CD8-positive, alpha-beta memory T cell (primary cell): ENCODE measurements around the gene PLA2G2C. TPM values are rescaled to one million over a fixed set of nuclear protein-coding genes. Genes with fewer than 3 reads are reported as not detected.

Experiments used
- CTCF ChIA-PET: fragments of 350-600 bp; sonication (Branson Sonifier 250); formaldehyde crosslinking; loops from one replicate; lab custom pipeline; 2021; ENCODE audit warnings: antibody characterized with exemption; lab: Charles Lee
- POLR2A ChIA-PET: fragments of 350-600 bp; sonication (Branson Sonifier 250); formaldehyde crosslinking; loops from one replicate; lab custom pipeline; 2021; ENCODE audit warnings: antibody characterized with exemption; lab: Charles Lee
- DNase-seq, 5 donors: peaks; one replicate each; pipeline versions ENCODE4 v3.0.0 to v3.0.0-alpha.2; 2020 to 2022; ENCODE audit warnings: mixed read lengths in 1 of 5
- H3K27ac ChIP-seq: one replicate; pipeline ENCODE4 v1.7.0; 2013; ENCODE audit warnings: low read depth, mild to moderate bottlenecking, low read length, moderate library complexity
- H3K27me3 ChIP-seq: 2 replicates; pipeline ENCODE4 v1.7.0; 2013; ENCODE audit warnings: low read length, mild to moderate bottlenecking; ENCODE audit not compliant: insufficient read depth, poor library complexity, severe bottlenecking
- H3K36me3 ChIP-seq: 2 replicates; pipeline ENCODE4 v1.7.0; 2013; ENCODE audit warnings: mild to moderate bottlenecking, low read length, moderate library complexity; ENCODE audit not compliant: insufficient read depth
- H3K4me1 ChIP-seq: 2 replicates; pipeline ENCODE4 v1.7.0; 2013; ENCODE audit warnings: mild to moderate bottlenecking, low read length, moderate library complexity; ENCODE audit not compliant: insufficient read depth
- H3K4me3 ChIP-seq: 2 replicates; pipeline ENCODE4 v1.7.0; 2013; ENCODE audit warnings: mild to moderate bottlenecking, low read length
- H3K9me3 ChIP-seq: 2 replicates; pipeline ENCODE4 v1.7.0; 2013; ENCODE audit warnings: mild to moderate bottlenecking, low read length
- H3K27ac Mint-ChIP-seq, 8 donors: one replicate each; pipeline ENCODE4 v1.8.0; 2020 to 2021; ENCODE audit warnings: mixed read lengths in 8 of 8, mild to moderate bottlenecking in 6 of 8, inconsistent platforms in 3 of 8, moderate library complexity in 3 of 8
- H3K27me3 Mint-ChIP-seq, 2 donors: one replicate each; pipeline ENCODE4 v1.8.0; 2020 to 2021; ENCODE audit warnings: mixed read lengths in 2 of 2, mild to moderate bottlenecking in 1 of 2, moderate library complexity in 1 of 2
- H3K36me3 Mint-ChIP-seq, 3 donors: one replicate each; pipeline ENCODE4 v1.8.0; 2020 to 2021; ENCODE audit warnings: mixed read lengths in 3 of 3, inconsistent platforms in 1 of 3, mild to moderate bottlenecking in 1 of 3
- H3K4me1 Mint-ChIP-seq, 3 donors: one replicate each; pipeline ENCODE4 v1.8.0; 2020 to 2021; ENCODE audit warnings: mixed read lengths in 3 of 3, inconsistent platforms in 1 of 3, mild to moderate bottlenecking in 1 of 3
- H3K4me3 Mint-ChIP-seq, 7 donors: one replicate each; pipeline ENCODE4 v1.8.0; 2020 to 2021; ENCODE audit warnings: mixed read lengths in 7 of 7, mild to moderate bottlenecking in 6 of 7, moderate library complexity in 4 of 7, inconsistent platforms in 2 of 7
- H3K9me3 Mint-ChIP-seq, 5 donors: one replicate each; pipeline ENCODE4 v1.8.0; 2020 to 2022; ENCODE audit warnings: mixed read lengths in 5 of 5, mild to moderate bottlenecking in 3 of 5, moderate library complexity in 2 of 5, inconsistent platforms in 1 of 5
- polyA plus RNA-seq: library from polyadenylated mRNA; unstranded; fragments of 300-500 nt; fragmentation: Illumina TruSeq; gene quantifications from one replicate; pipeline ENCODE4 v1.2.3, GENCODE V29; 2021
- total RNA-seq, 2 experiments: library from RNA; stranded (reverse); gene quantifications; one replicate each; pipeline ENCODE4 v1.2.3, GENCODE V29; 2021

The PLA2G2C gene
- total and polyA plus RNA-seq, 3 experiments from 2014 or later, result not detected

DNA sequence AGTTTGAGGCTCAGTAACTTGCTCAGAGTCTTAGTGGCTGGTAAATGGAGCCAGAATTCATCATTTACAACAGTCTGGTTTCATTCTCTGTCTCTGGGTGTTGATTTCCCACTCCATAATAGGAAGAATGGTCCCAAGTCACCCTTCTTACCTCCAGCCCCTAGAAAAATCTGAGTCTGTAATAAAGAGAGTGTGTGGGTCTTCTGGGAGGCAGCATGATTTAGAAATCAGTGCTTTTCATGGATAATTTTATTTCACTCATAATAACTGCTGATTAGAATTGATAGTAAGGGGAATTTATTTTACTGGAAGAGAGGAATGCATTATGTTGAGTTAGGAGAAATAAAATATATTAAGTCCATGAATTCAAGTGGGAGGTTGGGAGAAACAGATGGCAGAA, 69.1 kb downstream of the PLA2G2C start:
- CTCF ChIA-PET, result no interaction called here
- no peak overlapping the region for H3K27ac ChIP-seq
- Mint-ChIP-seq H3K9me3 (no peaks in the 10 kb centered on the region), H3K36me3 (no peaks in the 10 kb centered on the region), H3K27ac (no peak overlapping the region), H3K27me3 (peaks cover 13 to 58% of the 10 kb centered on the region in 2 donors), H3K4me1 (no peaks in the 10 kb centered on the region), H3K4me3 (no peak overlapping the region)
- H3K36me3 ChIP-seq, result no peaks in the 10 kb centered on the region
- no peak overlapping the region for H3K4me3 ChIP-seq
- peaks cover 4% of the 10 kb centered on the region for H3K27me3 ChIP-seq
- no peak for DNase-seq
- no peaks in the 10 kb centered on the region for H3K9me3 ChIP-seq
- POLR2A ChIA-PET, result no interaction called here
- no peaks in the 10 kb centered on the region for H3K4me1 ChIP-seq

- Mint-ChIP-seq H3K27me3 (peaks cover 13 to 50% of the 10 kb centered on the region in 2 donors), H3K9me3 (no peaks in the 10 kb centered on the region), H3K36me3 (no peaks in the 10 kb centered on the region), H3K4me1 (no peaks in the 10 kb centered on the region), H3K27ac (no peak overlapping the region), H3K4me3 (no peak overlapping the region)
- peaks cover 4% of the 10 kb centered on the region for H3K27me3 ChIP-seq
- no peaks in the 10 kb centered on the region for H3K36me3 ChIP-seq
- no peak for DNase-seq
- POLR2A ChIA-PET, result no interaction called here
- CTCF ChIA-PET, result no interaction called here
- no peak overlapping the region for H3K27ac ChIP-seq
- H3K9me3 ChIP-seq, result no peaks in the 10 kb centered on the region
- H3K4me1 ChIP-seq, result no peaks in the 10 kb centered on the region
- no peak overlapping the region for H3K4me3 ChIP-seq
Measured at GRCh38 chr1:20115916-20116315, 70.4 kb downstream of the PLA2G2C start.

GRCh38 chr1:20115479-20115878, 70.8 kb downstream of the PLA2G2C start:
- Mint-ChIP-seq H3K27ac (no peak overlapping the region), H3K4me1 (no peaks in the 10 kb centered on the region), H3K9me3 (no peaks in the 10 kb centered on the region), H3K36me3 (no peaks in the 10 kb centered on the region), H3K27me3 (peaks cover 13 to 46% of the 10 kb centered on the region in 2 donors), H3K4me3 (no peak overlapping the region)
- POLR2A ChIA-PET, result no interaction called here
- Histone ChIP-seq H3K4me3 (no peak overlapping the region), H3K4me1 (no peaks in the 10 kb centered on the region), H3K27ac (no peak overlapping the region), H3K36me3 (no peaks in the 10 kb centered on the region), H3K27me3 (peaks cover 4% of the 10 kb centered on the region), H3K9me3 (no peaks in the 10 kb centered on the region)
- CTCF ChIA-PET, result no interaction called here
- DNase-seq, result no peak

DNA sequence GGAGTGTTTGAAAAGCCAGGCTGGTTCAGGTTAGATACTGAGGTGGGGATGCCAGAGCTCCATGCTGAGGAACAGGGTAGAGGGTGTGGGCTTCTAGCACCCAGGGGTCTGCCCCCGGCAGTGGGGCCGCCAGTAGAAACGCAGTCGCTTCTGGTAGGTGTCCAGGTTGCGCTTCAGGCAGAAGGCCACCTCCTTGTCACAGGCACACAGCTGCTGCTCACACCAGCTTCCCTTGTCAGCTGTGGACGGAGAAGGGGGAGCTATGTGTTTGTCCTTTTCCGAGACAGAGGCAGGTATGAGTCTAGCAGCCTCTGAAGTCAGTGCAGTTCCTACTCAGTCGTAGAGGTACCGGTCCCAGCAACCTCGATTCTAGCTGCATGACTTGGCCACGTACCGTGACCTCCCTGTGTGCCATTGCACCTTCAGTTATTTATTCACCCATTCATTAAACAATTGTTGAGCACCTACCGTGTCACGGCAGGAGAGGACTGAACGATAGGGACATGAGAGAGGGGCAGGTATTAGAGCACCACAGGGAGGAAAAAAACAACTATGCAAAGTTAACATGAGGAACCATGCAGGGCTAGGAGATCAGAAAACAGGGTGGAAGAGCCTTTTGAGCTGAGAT, 72.2 kb downstream of the PLA2G2C start:
- no peak overlapping the region for H3K4me3 Mint-ChIP-seq
- H3K36me3 Mint-ChIP-seq, result no peaks in the 10 kb centered on the region
- H3K4me1 Mint-ChIP-seq, result no peaks in the 10 kb centered on the region
- CTCF ChIA-PET, result no interaction called here
- no peak overlapping the region for H3K27ac ChIP-seq
- DNase-seq, result no peak
- POLR2A ChIA-PET, result no interaction called here
- no peaks in the 10 kb centered on the region for H3K4me1 ChIP-seq
- no peak overlapping the region for H3K27ac Mint-ChIP-seq
- no peaks in the 10 kb centered on the region for H3K36me3 ChIP-seq
- no peak overlapping the region for H3K4me3 ChIP-seq
- peaks cover 16 to 44% of the 10 kb centered on the region in 2 donors for H3K27me3 Mint-ChIP-seq
- H3K9me3 Mint-ChIP-seq, result no peaks in the 10 kb centered on the region
- H3K9me3 ChIP-seq, result no peaks in the 10 kb centered on the region
- H3K27me3 ChIP-seq, result peaks cover 4% of the 10 kb centered on the region

Other genes with a start within 250 kb of the PLA2G2C start
- not detected for gene PLA2G2A, start 206.9 kb downstream of the PLA2G2C start, total RNA-seq
- gene PLA2G2A, start 206.9 kb downstream of the PLA2G2C start, polyA plus RNA-seq, result not detected
- not detected for gene PLA2G5, start 116.3 kb downstream of the PLA2G2C start, total RNA-seq
- gene PLA2G5, start 116.3 kb downstream of the PLA2G2C start, polyA plus RNA-seq, result not detected
- gene PLA2G2D, start 67.0 kb downstream of the PLA2G2C start, total RNA-seq, result not detected
- not detected for gene PLA2G2D, start 67.0 kb downstream of the PLA2G2C start, polyA plus RNA-seq
- gene PLA2G2F, start 47.2 kb downstream of the PLA2G2C start, total RNA-seq, result not detected
- gene PLA2G2F, start 47.2 kb downstream of the PLA2G2C start, polyA plus RNA-seq, result not detected
- under 1 TPM; 0.38 to 0.50 TPM for gene UBXN10, start 422 bp downstream of the PLA2G2C start, total RNA-seq
- 1.4 TPM for gene UBXN10, start 422 bp downstream of the PLA2G2C start, polyA plus RNA-seq
- gene VWA5B1, start 104.4 kb upstream of the PLA2G2C start, total RNA-seq, result not detected
- gene VWA5B1, start 104.4 kb upstream of the PLA2G2C start, polyA plus RNA-seq, result not detected